ENCODE data around the gene SAPCD2. TPM values are rescaled to one million over a fixed set of nuclear protein-coding genes. Genes with fewer than 3 reads are reported as not detected.

SAPCD2 gene
- total and polyA plus RNA-seq, 2 of the 8 experiments (the other 6 are each of a cell fraction or from before 2014, with no cell fraction given), result 12.7 to 32.1 TPM

- no peak overlapping the region for H2BK15ac ChIP-seq (ENCODE audit: low read length)
- no peak overlapping the region for H2AFZ ChIP-seq (ENCODE audit: low read length)
- H3K79me2 ChIP-seq (ENCODE audit: control insufficient read depth in 1 of 2, insufficient read depth in 2 of 2, low read length in 2 of 2), result no peaks in the 10 kb centered on the region
- H2BK20ac ChIP-seq (ENCODE audit: low read length), result no peak overlapping the region
- peaks cover 10 to 38% (median 32%) of the 10 kb centered on the region in 4 experiments for H3K27me3 ChIP-seq (replicated peaks in 1 of 4; ENCODE audit: control insufficient read depth in 3 of 4, extremely low read depth in 1 of 4, insufficient read depth in 3 of 4, low read length in 3 of 4)
- no peak overlapping the region for H2BK12ac ChIP-seq (ENCODE audit: low read depth, low read length)
- ChIA-PET POLR2A (ENCODE audit: partially characterized antibody) (no interaction called here), CTCF (ENCODE audit: partially characterized antibody) (interaction anchor here (0.6 to 8.6 kb wide), 6 partner anchors 10 to 118 kb away, joined by 3 to 156 read pairs (median 10); partner anchors contain the start of gene SAPCD2)
- no peaks in the 10 kb centered on the region for H3K79me1 ChIP-seq (ENCODE audit: low read depth, low read length)
- no peak overlapping the region for H4K8ac ChIP-seq (ENCODE audit: extremely low read depth, insufficient read depth, low read length)
- no peak overlapping the region for H3K4me3 ChIP-seq (ENCODE audit: extremely low read depth in 1 of 4, insufficient read depth in 2 of 4, low read depth in 3 of 4, low read length in 4 of 4)
- H3K9me3 ChIP-seq (ENCODE audit: insufficient read depth in 2 of 2, low read depth in 1 of 2, low read length in 1 of 2), result no peaks in the 10 kb centered on the region
- no peak overlapping the region for H2AK5ac ChIP-seq (ENCODE audit: low read depth, low read length)
- no peak overlapping the region for H4K91ac ChIP-seq (replicated peaks; ENCODE audit: insufficient read length, low read length)
- peaks cover 0 to 2% of the 10 kb centered on the region in 2 experiments for H4K20me1 ChIP-seq (replicated peaks in 1 of 2; ENCODE audit: control insufficient read depth in 1 of 2, insufficient read depth in 2 of 2, low read length in 2 of 2)
- 87% methylated on average over 17 of the region's 17 CpGs; no CpG with 5 or more reads in 1 of the 2 experiments for WGBS, 2 experiments (ENCODE audit: extremely low coverage in 1 of 2, insufficient coverage in 1 of 2, insufficient read length in 1 of 2, insufficient replicate concordance in 2 of 2, low coverage in 1 of 2, low lambda C conversion rate in 2 of 2, missing lambda C conversion rate in 1 of 2)
- no peak overlapping the region for H3K4me2 ChIP-seq (ENCODE audit: insufficient read depth in 1 of 2, low read depth in 2 of 2, low read length in 2 of 2)
- peaks cover 9% of the 10 kb centered on the region; the same call in 1 of the 2 replicates for H3K23me2 ChIP-seq (ENCODE audit: low read depth, low read length)
- no peak overlapping the region for H2BK5ac ChIP-seq (ENCODE audit: low read depth, low read length)
- no peak for DNase-seq (ENCODE audit: low read depth in 1 of 2, low spot score in 2 of 2)
- no peak overlapping the region for H3K27ac ChIP-seq (ENCODE audit: low read depth, low read length)
- H3K4me1 ChIP-seq (replicated peaks in 1 of 4; ENCODE audit: control insufficient read depth in 3 of 4, insufficient read depth in 4 of 4, low read length in 3 of 4), result peaks cover 0 to 18% (median 11%) of the 10 kb centered on the region in 4 experiments; a peak in 5 of 7 replicates
- no peak overlapping the region for H3K18ac ChIP-seq (ENCODE audit: extremely low read depth, low read length)
- no peak overlapping the region for H3K4ac ChIP-seq (replicated peaks; ENCODE audit: insufficient read length, low read depth, low read length)
- no peak overlapping the region for H3K56ac ChIP-seq (replicated peaks; ENCODE audit: insufficient read length, low read depth, low read length)
- H3K23ac ChIP-seq (ENCODE audit: insufficient read length), result no peak overlapping the region
- no peak overlapping the region for H3K14ac ChIP-seq (ENCODE audit: insufficient read length)
- FAIRE-seq, result no peak
- H4K5ac ChIP-seq (ENCODE audit: insufficient read length, low read depth, low read length), result no peak overlapping the region
- no peak overlapping the region for H2BK120ac ChIP-seq (replicated peaks; ENCODE audit: low read depth, low read length)
- no peaks in the 10 kb centered on the region for H3K36me3 ChIP-seq (ENCODE audit: control insufficient read depth in 2 of 4, insufficient read depth in 4 of 4, low read length in 3 of 4)
- no peak overlapping the region for H3K9ac ChIP-seq (replicated peaks in 1 of 4; ENCODE audit: extremely low read depth in 1 of 4, low read depth in 3 of 4, low read length in 3 of 4)
- TF ChIP-seq CHD1 (IDR thresholded peaks at IDR 0.05; ENCODE audit: low read depth, low read length) (no peak), RAD21 (IDR thresholded peaks at IDR 0.05 in 1 of 2, conservative IDR thresholded peaks at IDR 0.05 in 1 of 2; ENCODE audit: low read depth in 2 of 2, low read length in 2 of 2) (no peak), SP4 (IDR thresholded peaks at IDR 0.05; ENCODE audit: low read length) (no peak), BCL11A (IDR thresholded peaks at IDR 0.05; ENCODE audit: low read depth in 2 of 2, low read length in 2 of 2) (no peak), CTCF (IDR thresholded peaks at IDR 0.05; ENCODE audit: control extremely low read depth in 1 of 3, insufficient read depth in 1 of 3, low read depth in 1 of 3, low read length in 3 of 3) (no peak), SP2 (IDR thresholded peaks at IDR 0.05; ENCODE audit: low read length) (no peak), SUZ12 (IDR thresholded peaks at IDR 0.05; ENCODE audit: low read length) (no peak), EZH2 (IDR thresholded peaks at IDR 0.05; ENCODE audit: low read depth, low read length, severe bottlenecking) (no peak), CTBP2 (IDR thresholded peaks at IDR 0.05; ENCODE audit: borderline replicate concordance, insufficient read depth, insufficient read length, low read length) (no peak), JUND (IDR thresholded peaks at IDR 0.05; ENCODE audit: low read length) (no peak)
These were observed 13.5 kb downstream of the SAPCD2 start for GRCh38 chr9:137056739-137057415.
